NCI-H1048 (cell line): Measurements from ENCODE around the gene BRINP2.

Experiments
- DNase-seq: peaks from one replicate; lab custom pipeline; 2025; lab: John Stamatoyannopoulos, UW

Gene BRINP2

DNA sequence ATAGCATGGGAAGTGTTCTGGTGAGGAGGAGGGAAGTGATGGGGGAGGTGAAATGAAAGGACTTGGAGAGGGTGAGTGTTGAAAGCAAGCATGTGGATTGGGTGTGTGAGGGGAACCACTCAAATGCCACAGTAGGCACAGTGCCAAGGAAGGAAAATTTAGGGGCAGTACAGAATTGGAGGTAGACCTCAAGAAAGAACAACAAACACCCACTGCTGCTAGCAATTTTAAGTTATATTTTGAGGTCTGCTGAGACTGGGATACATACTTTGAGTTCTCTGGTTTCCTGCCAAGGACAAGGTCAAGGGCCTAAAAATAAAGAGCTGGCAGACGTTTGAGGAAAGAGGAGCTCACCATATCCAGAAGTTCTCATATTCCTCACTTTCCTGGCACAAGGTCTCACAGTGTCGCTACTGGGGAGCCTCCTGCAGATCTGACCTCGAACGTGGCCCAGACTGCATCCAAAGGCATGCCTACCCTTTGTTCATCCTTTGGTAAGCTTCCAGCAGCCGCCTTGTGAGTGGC, 104.0 kb downstream of the BRINP2 start:
- no peak for DNase-seq

DNA sequence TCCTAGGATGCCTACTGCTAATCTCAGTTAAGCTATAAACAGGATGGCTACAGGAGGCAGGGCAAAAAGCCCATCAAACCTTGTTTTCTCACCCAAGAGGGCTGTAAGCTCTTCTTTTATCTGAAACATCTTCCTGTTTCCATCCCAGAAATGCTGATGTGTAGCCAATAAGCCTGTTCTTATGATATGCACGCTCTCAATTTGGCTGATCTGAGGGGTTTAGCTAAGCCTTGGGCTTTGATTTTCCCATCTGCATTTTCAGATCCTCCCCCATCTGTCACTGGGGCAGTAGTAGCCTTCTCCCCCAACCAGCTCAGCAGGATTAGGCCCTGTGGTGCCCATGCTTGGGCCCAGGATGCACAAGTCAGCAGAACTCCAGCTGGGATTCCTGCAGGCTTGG, 105.0 kb downstream of the BRINP2 start:
- no peak for DNase-seq

DNA sequence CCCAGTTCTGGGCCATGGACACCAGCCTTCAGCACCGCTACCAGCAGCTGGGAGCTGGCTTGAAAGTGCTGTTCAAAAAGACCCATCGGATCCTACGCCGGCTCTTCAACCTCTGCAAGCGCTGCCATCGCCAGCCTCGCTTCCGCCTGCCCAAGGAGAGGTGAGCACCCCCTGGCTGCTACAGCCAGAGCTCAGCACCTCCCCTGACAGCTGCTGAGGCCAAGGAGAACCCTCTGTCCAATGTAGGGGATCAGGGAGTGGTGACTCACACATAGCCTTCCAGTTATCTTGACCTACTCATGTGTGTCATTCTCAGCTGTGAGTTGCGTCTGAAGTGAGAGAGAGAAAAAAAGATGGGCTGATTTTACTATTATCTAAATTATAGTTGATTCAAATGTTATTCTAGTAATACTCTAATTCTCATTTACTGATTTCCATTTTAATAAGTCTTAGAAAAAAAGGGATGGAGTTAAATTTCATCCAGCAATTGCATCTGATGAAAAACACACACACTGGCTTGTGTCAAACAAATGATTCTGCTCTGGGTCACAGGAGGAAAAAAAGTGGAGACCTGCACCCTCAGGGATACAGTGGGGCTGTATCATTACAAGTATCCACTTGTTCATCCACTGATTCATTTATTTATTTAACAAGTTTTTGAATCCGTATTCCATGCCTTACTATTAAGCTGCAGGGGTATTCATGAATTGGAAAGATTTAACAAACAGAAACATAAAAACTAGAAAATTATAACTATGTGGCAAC, 108.0 kb downstream of the BRINP2 start:
- no peak for DNase-seq

DNA sequence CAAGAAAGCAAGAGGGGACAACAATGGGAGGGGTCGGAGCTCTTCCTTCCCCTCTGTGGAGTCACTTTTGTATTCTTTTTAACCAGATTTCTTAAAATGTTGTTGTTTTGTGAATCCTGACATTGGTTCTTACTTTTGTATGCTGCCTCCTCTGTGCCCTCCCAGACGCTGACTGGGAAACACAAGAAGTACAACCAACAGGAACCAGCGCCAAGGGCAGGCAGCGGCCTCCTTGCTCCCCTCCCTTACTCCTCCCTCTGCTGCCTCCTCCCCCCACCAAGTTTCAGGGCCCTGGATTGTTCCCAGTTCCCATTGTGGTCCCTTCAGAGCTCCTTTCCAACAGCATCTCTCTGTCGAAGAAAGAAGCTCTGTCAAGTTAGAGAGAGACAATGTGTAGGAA, 111.1 kb downstream of the BRINP2 start:
- no peak for DNase-seq

DNA sequence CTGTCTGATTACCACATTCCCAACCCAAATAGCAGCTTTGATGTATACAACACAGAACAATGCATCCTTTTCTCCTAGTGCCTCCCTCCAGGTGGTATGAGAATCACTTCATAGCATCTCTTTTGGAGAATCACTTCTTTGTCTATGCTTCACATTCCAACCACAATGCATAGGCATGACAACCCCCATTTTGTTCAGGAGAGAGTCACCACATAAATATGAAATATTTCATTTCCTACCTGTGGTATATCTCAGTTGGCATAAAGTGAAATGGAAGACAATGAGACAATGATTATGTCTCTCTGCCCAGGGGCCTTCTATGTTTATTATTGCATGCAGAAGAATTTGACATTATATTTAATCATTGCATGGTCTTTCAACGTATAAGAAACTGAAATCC, 112.2 kb downstream of the BRINP2 start:
- no peak for DNase-seq

DNA sequence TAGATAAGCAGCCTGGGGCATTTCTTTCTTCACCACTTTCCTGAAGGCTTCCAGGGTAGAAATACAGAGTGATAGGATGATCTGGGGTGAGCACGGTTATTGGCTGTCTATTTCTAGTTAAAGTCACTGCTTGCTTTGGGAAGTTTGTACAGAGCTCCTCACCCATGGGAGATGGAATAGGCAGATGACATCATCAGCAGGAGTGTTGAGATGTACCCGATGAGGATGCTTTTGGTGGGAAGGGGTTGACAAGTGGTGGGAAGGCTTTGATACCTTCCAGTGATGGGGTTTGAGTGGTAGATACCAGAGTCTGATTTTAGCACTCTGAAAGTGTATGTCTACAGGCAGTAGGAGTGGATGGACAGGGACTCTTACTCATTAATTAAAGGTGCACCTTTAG, 112.6 kb downstream of the BRINP2 start:
- DNase-seq: no peak

DNA sequence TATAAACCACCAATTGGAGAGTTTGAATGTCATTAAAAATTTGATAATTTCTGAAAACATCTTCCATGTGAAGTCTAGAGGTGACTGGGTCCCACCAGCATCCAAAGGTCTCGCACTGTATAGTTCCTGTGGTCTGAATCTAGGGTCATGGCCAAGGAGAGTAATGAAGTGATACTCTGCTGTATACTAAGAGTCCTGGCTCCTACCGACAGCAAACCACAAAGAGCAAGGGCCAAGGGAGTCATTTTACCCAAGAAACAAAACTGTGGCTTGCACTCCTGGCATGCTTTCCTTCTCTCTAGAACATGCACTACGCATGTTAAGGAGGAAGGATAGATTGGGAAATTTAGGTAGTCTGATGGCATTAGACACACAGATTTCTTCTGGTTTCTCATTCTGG, 115.6 kb downstream of the BRINP2 start:
- DNase-seq: no peak

DNA sequence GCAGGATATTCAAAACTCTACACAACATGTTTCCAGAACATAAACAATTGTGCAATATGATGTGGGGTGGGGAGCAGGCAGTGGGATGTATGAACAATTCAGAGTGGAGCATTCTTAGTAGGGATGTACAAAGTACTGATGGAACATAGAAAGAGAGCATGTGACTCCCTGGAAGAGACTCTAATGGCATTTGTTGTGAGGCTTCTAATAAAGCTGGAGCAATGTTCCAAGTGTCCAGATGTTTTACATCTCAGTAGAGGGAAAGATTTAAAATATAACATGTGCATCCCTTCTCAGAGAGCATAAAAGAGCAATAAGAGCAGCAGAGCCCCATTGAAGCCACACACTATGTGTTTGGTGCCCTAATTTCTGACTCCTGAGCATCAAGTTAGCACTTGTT, 116.5 kb downstream of the BRINP2 start:
- DNase-seq: no peak

DNA sequence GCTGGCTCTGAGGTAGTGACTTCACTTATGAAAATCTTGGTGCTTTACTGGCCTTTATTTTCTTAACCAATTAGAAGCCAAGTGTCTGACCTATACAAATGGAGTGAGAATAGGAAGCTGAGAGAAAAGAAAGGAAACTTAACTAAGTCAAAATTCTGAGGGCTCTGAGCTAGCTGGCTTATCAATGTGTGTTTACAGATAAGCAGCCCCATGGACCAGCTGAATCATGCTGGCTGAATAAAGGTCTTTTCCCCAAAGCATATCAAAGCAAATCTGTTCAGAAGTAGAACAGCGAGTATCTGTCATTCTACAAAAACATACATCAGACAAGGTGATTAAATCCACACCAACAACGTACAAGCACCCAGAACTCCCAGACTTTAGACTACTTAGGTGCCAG, 117.2 kb downstream of the BRINP2 start:
- no peak for DNase-seq

DNA sequence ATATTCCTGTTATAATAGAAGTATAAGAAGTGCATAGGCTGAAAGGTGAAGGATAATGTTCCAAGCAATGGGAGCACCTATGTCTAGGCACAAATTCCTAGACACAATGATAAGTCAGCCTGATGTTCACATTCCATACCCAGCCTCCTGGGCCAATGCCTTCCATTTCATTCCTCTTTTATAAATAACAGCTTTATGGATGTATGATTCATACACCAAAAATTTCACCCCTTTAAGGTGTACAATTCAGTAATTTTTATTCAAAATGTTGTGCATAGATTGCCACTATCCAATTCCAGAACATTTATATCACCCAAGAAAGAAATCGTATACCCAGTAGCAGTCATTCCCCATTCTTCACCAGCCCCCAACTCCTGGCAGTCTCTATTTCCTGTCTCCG, 118.8 kb downstream of the BRINP2 start:
- DNase-seq: no peak

DNA sequence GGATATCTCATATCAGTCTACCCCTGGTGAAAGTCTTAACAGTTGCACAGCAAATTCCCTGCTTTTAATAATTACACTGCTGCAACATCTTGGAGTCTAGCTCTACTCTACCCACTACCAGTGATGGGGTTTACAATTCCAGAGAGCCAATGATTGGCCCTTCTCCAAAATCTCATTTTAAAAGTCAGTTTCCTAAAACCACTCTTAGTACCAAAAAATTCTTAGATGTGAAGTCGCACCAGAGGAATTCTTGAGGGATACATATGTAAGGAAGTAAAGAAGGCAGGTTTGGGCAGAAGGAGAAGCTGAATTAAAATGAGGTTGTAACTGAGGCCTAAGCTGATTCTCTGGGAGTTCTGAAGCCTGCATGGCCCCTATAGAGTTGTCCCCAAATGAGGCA, 129.7 kb downstream of the BRINP2 start:
- no peak for DNase-seq

DNA sequence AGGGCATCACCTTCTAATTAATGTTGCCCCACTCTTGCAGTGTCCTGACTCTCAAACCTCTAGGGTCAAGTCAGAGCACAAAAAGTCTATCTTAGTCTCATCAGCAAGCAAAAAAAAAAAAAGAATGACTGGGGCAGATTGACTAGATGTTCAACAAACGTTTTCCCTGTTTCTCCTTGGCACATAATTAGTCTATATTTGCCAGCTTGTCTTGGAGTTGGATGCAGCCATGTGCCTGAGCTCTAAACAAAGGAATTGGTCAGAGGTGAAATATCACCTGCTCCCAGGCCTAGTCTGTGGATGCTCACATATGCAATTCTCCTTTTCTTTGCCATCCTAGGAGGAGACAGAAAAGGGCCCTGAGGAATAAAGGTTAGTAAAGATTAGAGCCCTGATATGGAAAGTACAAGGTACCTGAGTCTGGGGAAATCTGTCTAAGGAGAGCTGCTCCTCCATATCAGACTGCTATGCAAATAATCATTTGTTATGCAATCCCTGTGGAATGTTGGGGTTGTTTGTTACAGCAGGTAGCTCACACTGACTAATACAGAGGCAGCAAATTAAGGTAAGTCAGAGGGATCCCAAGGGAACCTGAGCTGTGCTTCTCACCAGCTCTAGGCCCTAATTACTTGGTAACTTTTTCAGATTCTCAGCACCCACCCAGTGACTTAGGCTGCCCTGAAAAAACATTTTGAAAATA, 130.8 kb downstream of the BRINP2 start:
- no peak for DNase-seq

DNA sequence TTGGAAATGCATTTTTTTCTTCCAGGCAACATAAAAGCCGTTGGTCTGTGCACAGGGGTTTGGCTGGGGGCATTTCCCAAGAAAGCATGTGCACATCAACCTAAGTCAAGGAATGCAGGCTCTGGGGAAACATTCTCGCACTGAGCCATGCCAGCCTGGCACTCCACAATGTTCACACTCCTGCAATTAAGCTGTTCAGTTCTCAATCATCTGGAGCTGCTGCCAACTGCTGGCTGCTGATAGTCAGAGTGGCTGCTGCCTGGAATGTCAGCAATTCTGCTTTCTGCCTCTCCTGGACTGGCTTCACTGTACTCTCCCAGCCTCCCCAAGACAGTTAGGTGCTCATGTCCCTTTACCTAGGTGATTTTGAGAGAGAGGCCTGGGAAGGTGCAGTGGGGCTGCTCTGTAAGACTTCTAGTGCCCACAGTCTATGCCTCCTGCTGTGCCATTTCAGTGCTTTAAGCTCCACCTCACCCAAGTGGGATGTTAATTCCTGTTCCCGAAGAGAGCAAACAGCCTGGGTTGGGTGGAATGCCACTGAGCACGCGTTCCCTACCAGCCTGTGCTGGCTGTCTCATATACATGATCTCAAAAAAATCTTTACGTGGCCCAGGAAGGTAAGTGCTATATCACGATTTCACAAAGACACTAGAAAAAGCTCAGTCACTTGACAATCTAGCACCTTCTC, 131.7 kb downstream of the BRINP2 start:
- DNase-seq: no peak

DNA sequence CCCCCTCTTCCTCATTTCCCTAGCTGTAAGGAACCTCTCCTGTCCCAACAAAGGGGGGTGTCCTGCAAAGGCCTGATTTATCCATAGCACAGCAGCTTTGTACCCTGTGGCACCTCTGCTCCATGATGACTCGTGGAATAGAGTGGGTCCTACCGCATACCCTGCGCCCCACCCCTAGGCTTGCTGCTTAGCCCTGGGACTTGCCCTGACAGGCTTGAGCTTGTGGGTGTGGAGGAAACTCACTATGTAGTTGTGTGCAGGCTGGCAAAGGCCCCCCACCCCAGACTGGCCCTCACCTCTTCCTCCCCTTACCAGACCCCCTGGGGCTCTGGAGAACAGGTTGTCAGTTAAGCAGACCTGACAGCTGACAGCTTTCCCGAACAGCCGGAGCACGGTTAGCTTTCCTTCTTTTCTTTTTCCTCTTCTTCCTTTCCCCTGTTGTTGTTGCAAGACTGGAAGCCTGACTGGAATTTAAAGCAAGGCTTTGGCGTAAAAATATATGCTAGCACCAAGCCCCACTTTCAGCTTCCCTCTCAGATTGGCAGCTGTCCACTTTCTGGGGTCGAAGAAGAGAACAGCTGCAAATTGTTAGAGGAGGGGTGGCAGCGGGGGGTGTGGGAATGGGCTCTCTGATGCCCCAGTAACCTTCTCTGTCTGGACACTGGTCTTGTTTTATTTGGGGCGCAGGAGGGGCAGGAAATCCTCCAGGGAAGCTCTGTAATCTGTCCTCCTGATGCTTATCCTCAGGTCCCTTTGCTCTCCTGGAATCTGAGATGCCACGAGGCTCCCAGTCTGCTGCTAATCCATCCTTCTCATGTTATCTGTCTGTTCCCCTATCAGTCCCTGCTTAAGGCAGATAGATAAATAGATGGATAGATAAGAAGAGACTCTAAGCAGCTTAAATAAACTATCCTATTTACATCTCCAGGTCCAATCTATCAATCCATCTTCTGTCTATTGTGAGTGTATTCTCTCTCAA, 134.6 kb downstream of the BRINP2 start:
- DNase-seq: no peak

DNA sequence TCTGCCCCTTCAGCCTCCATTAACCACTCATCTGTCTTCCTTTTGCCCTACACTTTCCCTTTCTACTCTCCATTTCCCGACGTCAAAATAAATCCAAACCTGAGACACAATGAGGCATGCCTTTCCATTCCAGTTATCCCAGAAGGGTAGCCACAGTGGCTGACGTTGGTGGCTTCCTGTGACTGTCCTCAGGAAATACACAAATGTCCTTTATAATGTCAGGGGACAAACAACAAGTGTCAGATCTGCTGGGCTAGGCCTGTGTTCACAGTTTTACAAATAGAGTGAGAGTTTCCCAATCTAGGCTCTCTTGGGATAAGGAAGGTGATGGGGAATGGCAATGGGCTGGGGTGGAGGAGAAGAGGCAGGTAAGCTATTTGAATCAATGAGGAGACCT, 135.3 kb downstream of the BRINP2 start:
- no peak for DNase-seq

DNA sequence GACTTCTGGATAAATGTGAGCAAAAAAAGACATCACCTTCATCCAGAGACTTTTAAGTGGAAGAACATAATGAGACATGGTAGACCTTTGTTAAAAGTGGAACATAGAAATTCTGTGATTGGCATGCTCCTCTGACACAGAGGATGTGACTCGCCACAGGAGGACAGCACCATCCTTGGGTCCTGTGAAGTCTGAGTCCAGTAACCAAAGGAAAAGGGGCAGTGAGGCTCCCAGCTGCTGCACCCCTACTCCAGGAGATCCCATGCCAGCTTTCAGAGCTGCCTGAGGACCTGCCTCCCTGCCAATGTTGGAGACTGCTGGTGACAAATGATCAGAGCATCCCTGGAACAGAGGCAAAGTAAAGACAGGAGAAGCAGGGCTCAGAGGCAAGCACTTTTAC, 136.2 kb downstream of the BRINP2 start:
- no peak for DNase-seq

DNA sequence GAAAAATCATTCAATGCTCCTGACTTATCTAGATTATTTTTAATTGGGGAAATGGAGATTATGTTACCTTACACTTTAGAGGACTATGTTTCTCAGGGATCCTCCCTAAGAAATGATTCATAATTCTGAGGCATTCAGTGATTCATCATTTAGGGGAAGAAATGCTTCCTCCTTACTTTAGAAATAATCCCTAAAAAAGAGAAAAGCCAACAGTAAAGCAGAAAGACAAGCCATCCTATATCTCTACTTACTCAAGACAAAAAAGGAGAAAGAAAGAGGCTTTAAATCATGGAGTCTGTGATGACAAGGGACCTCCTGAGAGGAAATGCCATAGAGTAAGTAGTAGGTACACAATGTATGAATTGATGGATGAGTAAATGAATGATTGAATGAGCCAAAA, 137.0 kb downstream of the BRINP2 start:
- no peak for DNase-seq

DNA sequence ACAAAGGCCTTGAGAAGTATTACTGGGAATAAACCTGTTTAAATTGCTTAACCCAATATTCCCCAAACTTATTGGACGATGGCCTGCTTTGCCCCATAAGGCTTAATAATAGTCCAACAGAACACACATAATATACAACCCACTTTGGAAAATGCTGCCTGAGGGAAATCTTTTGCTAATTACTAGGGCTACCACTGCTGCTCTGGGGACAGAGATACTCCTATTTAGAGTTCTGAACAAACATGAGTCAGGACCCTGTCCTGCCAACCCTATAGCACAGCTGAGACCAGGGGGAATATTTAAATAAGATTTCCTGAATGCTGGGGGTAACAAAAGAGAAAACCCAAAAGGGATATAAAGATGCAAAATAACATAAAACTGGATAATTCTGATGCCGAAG, 139.1 kb downstream of the BRINP2 start:
- DNase-seq: no peak

DNA sequence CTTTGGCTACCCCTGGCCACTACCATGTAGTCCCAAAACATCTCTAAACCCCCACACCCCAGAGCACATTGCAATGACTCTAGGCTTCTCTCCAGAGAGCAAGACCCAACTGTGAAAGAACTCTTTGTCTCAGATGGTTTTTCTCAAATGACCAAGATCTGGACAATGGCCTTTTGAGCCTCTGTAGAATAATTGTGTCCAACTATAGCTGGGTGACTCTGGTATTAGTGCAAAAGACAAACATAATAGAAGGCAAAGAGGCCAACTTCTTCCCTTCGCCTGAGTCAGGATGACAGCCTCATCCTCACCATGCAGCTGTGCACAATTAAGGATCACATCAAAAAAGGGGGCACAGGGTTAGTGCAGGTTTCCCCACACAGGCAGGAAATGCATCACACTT, 139.6 kb downstream of the BRINP2 start:
- no peak for DNase-seq

DNA sequence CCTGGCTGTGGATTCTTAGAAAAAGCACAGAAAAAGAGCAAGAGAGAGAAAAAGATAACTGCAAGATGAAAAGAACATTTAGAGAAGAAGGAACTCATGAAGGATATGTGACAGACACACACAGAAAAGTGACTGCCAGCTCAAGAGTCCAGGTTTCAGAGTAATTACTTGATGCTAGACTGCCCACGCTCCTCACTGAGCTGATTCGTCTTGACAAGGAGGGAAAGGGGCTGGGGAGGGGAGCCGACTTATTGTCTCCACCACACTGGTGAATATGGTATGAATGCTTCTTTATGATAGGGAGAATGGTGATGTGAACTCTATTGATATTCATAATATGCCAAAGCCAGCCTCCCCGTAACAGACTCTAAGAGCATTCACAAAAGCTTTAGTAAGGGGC, 140.4 kb downstream of the BRINP2 start:
- no peak for DNase-seq

DNA sequence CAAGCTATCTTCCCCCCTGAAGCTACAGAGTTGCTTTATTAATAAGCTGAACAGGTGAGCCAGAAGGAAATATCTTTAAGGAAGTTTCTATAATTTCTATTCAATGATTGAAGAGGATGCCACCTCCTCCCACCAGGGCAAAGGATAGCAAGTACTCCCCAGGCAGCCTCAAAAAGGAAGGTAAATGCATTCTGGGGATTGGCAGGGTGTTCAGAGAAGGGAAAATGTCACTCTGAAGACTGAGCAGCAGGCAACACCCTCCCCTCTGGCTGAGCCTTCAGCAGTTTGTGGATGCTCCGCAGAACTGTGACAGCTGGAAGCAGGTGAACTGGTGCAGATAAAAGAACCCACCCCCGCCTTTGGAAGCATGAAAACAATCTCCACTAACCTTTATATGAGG, 140.8 kb downstream of the BRINP2 start:
- DNase-seq: no peak

DNA sequence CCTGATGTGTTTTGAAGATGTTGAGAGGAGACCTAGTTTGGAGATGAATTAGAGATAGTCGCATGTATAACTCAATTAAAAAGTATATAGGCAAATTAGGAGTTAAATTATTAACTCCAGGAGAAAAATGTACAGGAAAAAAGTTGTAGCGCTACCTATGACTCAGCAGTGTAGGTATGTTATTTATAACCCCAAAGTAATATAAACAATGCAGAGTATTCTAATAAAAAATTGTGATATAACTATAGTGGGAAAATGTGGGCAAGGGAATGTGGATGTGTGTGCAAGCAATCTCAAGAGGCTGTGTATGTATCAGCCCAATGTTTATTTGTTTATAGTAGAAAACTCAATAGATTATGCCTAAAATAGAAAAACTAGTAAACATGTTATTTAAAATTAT, 144.5 kb downstream of the BRINP2 start:
- no peak for DNase-seq
